Neutrophil (primary cell): ENCODE data around the gene STRN4.
"Not testable (repeated sequence)": the region's sequence is repeated elsewhere in the genome, so short reads cannot be mapped to it uniquely, and the experiment has no call there.

Experiments
- H3K27ac ChIP-seq: fragments of 200-600 bp; sonication (generic); 2 replicates; pipeline ENCODE4 v1.5.1; 2016; ENCODE audit warnings: mild to moderate bottlenecking, moderate library complexity
- H3K27me3 ChIP-seq: fragments of 200-600 bp; sonication (generic); 2 replicates; pipeline ENCODE4 v1.6.0; 2016; ENCODE audit warnings: mild to moderate bottlenecking
- H3K36me3 ChIP-seq: fragments of 200-600 bp; sonication (generic); 2 replicates; pipeline ENCODE4 v1.5.1; 2017
- H3K4me1 ChIP-seq, 2 experiments: fragments of 200-600 bp in 1 of 2; sonication (generic) in 1 of 2; 1 replicate in 1 of 2; 2 replicates in 1 of 2; pipeline versions ENCODE4 v1.5.1 to v1.6.1; 2013 to 2016; ENCODE audit warnings: low read depth in 1 of 2, low read length in 1 of 2, mild to moderate bottlenecking in 1 of 2, moderate library complexity in 1 of 2; ENCODE audit not compliant: control insufficient read depth in 1 of 2, insufficient read depth in 1 of 2
- H3K4me3 ChIP-seq, 2 experiments: fragments of 200-600 bp in 1 of 2; sonication (generic) in 1 of 2; 1 replicate in 1 of 2; 2 replicates in 1 of 2; pipeline ENCODE4 v1.5.1; 2013 to 2016; ENCODE audit warnings: low read depth in 1 of 2, low read length in 1 of 2, mild to moderate bottlenecking in 1 of 2, moderate library complexity in 1 of 2
- H3K9me3 ChIP-seq: fragments of 200-600 bp; sonication (generic); 2 replicates; pipeline ENCODE4 v1.5.1; 2016
- TF ChIP-seq, protein P1 (sequence below): fragments of 200-600 bp; sonication (generic); IDR thresholded peaks from 2 replicates; pipeline ENCODE4 v1.5.1; 2016; ENCODE audit warnings: antibody characterized with exemption

Gene STRN4

DNA sequence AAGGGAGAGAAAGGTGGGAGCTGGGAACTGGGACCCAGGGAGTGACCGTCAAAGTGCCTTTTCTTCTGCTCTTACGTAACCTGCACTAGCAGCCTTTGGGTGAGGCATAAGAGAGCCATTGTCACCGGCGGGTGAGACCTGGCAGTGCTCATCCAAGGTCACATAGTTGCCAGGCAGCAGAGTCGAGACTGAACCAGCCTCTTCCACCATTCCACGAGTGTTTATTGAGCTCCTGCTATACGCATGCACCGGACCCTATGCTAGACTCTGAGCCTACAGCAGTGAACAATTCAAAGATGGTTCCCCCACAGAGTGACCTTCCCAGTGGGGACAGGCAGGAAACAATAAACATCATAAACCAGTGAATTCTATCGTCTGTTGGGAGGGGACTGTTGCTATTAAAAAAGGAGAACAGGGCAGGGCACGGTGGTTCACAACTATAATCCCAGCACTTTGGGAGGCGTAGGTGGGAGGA is 18.6 kb upstream of the STRN4 start:
- Histone ChIP-seq H3K27ac (no peak overlapping the region), H3K4me1 (no peaks in the 10 kb centered on the region), H3K9me3 (no peaks in the 10 kb centered on the region), H3K4me3 (no peak overlapping the region), H3K27me3 (no peaks in the 10 kb centered on the region), H3K36me3 (no peaks in the 10 kb centered on the region)
- TF ChIP-seq, protein P1, sequence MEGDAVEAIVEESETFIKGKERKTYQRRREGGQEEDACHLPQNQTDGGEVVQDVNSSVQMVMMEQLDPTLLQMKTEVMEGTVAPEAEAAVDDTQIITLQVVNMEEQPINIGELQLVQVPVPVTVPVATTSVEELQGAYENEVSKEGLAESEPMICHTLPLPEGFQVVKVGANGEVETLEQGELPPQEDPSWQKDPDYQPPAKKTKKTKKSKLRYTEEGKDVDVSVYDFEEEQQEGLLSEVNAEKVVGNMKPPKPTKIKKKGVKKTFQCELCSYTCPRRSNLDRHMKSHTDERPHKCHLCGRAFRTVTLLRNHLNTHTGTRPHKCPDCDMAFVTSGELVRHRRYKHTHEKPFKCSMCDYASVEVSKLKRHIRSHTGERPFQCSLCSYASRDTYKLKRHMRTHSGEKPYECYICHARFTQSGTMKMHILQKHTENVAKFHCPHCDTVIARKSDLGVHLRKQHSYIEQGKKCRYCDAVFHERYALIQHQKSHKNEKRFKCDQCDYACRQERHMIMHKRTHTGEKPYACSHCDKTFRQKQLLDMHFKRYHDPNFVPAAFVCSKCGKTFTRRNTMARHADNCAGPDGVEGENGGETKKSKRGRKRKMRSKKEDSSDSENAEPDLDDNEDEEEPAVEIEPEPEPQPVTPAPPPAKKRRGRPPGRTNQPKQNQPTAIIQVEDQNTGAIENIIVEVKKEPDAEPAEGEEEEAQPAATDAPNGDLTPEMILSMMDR: no peak

DNA sequence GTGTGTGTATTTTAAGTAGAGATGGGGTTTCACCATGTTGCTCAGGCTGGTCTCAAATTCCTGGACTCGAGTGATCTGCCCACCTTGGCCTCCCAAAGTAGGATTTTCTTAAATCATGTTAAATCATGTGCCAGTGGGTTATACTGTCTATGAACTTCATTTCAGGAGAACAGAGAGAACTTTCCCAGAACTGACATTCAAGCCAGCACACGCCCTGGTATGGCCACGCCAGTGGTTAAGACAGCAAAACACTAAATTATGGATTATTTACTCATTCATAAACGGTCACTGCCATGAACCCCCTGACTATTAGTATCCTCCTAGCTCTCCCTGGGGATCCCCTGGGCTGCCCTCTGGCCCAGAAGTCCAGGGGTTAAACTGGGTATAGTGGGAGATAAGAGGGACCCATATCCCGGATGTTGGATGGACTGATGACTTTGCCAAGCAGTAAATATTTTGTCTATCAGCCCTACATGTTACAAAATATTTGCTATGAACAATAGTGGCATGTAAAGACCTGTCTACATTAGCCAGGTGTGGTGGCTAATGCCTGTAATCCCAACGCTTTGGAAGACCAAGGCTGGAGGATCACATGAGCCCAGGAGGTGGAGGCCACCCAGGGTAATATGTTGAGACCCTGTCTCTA is 16.1 kb upstream of the STRN4 start:
- H3K4me1 ChIP-seq: no peaks in the 10 kb centered on the region
- H3K9me3 ChIP-seq: no peaks in the 10 kb centered on the region
- no peak overlapping the region for H3K4me3 ChIP-seq
- no peaks in the 10 kb centered on the region for H3K27me3 ChIP-seq
- H3K27ac ChIP-seq: no peak overlapping the region
- H3K36me3 ChIP-seq: no peaks in the 10 kb centered on the region
- TF ChIP-seq, protein P1: no peak

DNA sequence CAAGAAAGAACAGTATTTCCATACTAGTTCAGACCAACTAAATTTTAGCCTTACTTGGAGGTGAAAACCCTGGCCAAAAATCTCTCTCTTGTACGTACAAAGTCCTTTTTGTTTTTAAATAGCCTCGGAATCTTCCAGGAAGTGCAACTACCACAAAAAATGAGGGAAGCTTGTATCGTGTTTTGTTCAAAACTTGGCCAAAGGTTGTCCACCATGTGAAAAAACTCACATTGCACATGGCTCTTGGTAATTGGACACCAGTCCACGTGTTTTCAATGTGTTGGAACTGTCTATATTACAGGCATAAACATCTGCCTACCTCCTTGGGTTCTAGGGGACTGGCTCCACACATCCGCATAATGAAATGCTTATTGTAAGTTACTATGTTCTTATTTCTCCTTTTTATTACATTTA is 15.2 kb upstream of the STRN4 start:
- no peaks in the 10 kb centered on the region for H3K27me3 ChIP-seq
- H3K4me3 ChIP-seq: no peak overlapping the region
- H3K27ac ChIP-seq: no peak overlapping the region
- H3K9me3 ChIP-seq: no peaks in the 10 kb centered on the region
- no peaks in the 10 kb centered on the region for H3K4me1 ChIP-seq
- TF ChIP-seq, protein P1: no peak
- peaks cover 4% of the 10 kb centered on the region for H3K36me3 ChIP-seq

DNA sequence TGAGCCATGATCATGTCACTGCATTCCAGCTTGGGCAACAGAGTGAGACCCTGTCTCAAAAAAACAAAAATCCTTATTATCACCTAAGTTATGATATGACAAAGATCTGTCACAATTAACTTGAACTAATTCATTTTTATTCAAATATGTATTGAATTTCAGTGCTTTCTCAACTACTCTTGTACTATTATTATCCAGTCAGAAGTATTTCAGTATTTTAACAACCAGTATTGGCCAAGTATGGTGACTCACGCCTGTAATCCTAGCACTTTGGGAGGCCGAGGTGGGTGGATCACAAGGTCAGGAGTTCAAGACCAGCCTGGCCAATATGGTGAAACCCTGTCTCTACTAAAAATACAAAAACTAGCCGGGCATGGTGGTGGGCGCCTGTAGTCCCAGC is 14.6 kb upstream of the STRN4 start:
- not testable (repeated sequence) for H3K4me1 ChIP-seq, H3K36me3 ChIP-seq, H3K27ac ChIP-seq, H3K4me3 ChIP-seq, H3K9me3 ChIP-seq, H3K27me3 ChIP-seq

DNA sequence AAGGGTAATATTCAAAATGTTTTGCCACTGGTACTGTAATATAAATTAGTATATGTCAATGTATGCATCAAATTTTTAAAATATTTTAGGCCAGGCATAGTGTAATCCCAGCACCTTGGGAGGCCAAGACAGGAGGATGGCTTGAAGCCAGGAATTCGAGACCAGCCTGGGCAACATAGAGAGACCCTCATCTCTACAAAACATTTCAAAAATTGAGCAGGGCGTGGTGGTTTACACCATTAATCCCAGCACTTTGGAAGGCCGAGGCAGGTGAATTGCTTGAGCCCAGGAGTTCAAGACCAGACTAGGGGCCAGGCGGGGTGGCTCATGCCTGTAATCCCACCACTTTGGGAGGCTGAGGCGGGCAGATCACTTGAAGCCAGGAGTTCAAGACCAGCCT is 14.1 kb upstream of the STRN4 start:
- Histone ChIP-seq H3K4me3 (no peak overlapping the region), H3K36me3 (peaks cover 7% of the 10 kb centered on the region), H3K27ac (no peak overlapping the region), H3K9me3 (no peaks in the 10 kb centered on the region), H3K4me1 (peaks cover 0 to under 1% of the 10 kb centered on the region in 2 experiments), H3K27me3 (no peaks in the 10 kb centered on the region)
- TF ChIP-seq, protein P1: no peak

DNA sequence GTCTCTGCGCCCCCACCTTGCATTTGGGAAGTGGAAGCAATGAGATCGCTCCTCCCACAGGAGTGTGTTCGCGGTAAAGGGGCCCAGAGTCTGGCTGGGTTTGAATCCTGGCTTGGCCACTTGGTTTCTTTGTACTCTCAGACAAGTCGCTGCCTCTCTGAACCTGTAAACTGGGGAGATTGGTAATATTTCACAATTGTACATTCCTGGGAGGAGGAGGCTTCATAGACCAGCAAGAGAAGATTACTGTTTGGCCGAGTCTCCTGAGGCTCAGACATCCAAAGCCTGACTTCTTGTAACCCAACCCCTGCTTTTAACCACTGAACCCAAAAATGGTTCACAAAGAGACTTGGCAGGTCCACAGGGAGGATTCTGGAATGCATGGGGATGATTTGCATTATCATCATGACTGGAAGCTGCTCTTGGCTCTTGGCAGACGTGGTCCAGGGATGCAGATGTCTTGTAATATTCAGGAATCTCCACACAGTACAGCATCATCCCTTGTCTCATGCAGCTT is 13.6 kb upstream of the STRN4 start:
- Histone ChIP-seq H3K36me3 (peaks cover 7% of the 10 kb centered on the region), H3K9me3 (no peaks in the 10 kb centered on the region), H3K4me1 (peaks cover 0 to 5% of the 10 kb centered on the region in 2 experiments), H3K27ac (no peak overlapping the region), H3K27me3 (no peaks in the 10 kb centered on the region), H3K4me3 (no peak overlapping the region)
- TF ChIP-seq, protein P1: no peak
